HEK293 (cell line): ENCODE data around the gene TMEM271.

Source experiments
- CTCF ChIA-PET: fragments of 350-600 bp; formaldehyde crosslinking; extraction: SDS; loops from one replicate; lab custom pipeline; 2021; ENCODE audit warnings: antibody characterized with exemption; lab: Yijun Ruan, JAX
- POLR2A ChIA-PET: fragments of 300-600 bp; formaldehyde crosslinking; extraction: SDS; loops from one replicate; lab custom pipeline; 2020; ENCODE audit warnings: antibody characterized with exemption, inconsistent platforms; lab: Yijun Ruan, JAX
- H3K27ac ChIP-seq: fragments of 200-500 bp; sonication (Bioruptor generic); 2 replicates; pipeline ENCODE4 v1.5.1; 2014; ENCODE audit warnings: low read depth, low read length, control low read depth, inconsistent platforms; ENCODE audit errors: extremely low read depth
- H3K36me3 ChIP-seq, 2 experiments: fragments of 200-500 bp in 1 of 2; sonication (Bioruptor generic) in 1 of 2; 1 replicate in 1 of 2; 2 replicates in 1 of 2; pipeline ENCODE4 v1.5.1; 2014 to 2017; ENCODE audit warnings: inconsistent platforms in 2 of 2, low read length in 2 of 2; ENCODE audit not compliant: control insufficient read depth in 2 of 2, insufficient read depth in 1 of 2
- H3K4me1 ChIP-seq: fragments of 200-500 bp; sonication (Bioruptor generic); 2 replicates; pipeline ENCODE4 v1.5.1; 2014; ENCODE audit warnings: mild to moderate bottlenecking, low read length, inconsistent platforms; ENCODE audit not compliant: control insufficient read depth, insufficient read depth
- H3K4me3 ChIP-seq: 2 replicates; pipeline ENCODE4 v1.5.1; 2011; ENCODE audit warnings: low read depth, mild to moderate bottlenecking, control low read depth, low read length, moderate library complexity
- H3K9me3 ChIP-seq: fragments of 200-500 bp; sonication (Bioruptor generic); 2 replicates; pipeline ENCODE4 v1.5.1; 2014; ENCODE audit warnings: low read depth, low read length, inconsistent platforms; ENCODE audit not compliant: control insufficient read depth, insufficient read depth
- GLI4 ChIP-seq: fragments of 450-650 bp; formaldehyde crosslinking; IDR thresholded peaks from 2 replicates; pipeline ENCODE4 v1.5.1; 2016; ENCODE audit warnings: missing biosample characterization, missing genetic modification characterization
- GLIS2 ChIP-seq: fragments of 450-650 bp; formaldehyde crosslinking; IDR thresholded peaks from 2 replicates; pipeline ENCODE4 v1.5.1; 2016; ENCODE audit warnings: missing biosample characterization, missing genetic modification characterization
- PRDM1 ChIP-seq: fragments of 450-650 bp; formaldehyde crosslinking; IDR thresholded peaks from 2 replicates; pipeline ENCODE4; 2016; ENCODE audit warnings: missing biosample characterization, missing genetic modification characterization
- ZNF112 ChIP-seq: fragments of 450-650 bp; formaldehyde crosslinking; IDR thresholded peaks from 2 replicates; pipeline ENCODE4 v1.5.0; 2017; ENCODE audit warnings: missing biosample characterization, missing genetic modification characterization
- ZNF157 ChIP-seq: fragments of 450-650 bp; formaldehyde crosslinking; IDR thresholded peaks from 2 replicates; pipeline ENCODE4 v1.5.1; 2016; ENCODE audit warnings: missing biosample characterization, missing genetic modification characterization
- ZNF174 ChIP-seq: fragments of 450-650 bp; formaldehyde crosslinking; IDR thresholded peaks from 2 replicates; pipeline ENCODE4 v1.5.0; 2017; ENCODE audit warnings: missing biosample characterization, mild to moderate bottlenecking, missing genetic modification characterization
- ZNF211 ChIP-seq: fragments of 450-650 bp; formaldehyde crosslinking; IDR thresholded peaks from 2 replicates; pipeline ENCODE4 v1.5.1; 2016; ENCODE audit warnings: low read depth, missing biosample characterization, missing genetic modification characterization
- ZNF214 ChIP-seq: fragments of 450-650 bp; formaldehyde crosslinking; IDR thresholded peaks from 2 replicates; pipeline ENCODE4 v1.5.1; 2017; ENCODE audit warnings: missing biosample characterization, mild to moderate bottlenecking, missing genetic modification characterization, borderline replicate concordance
- ZNF311 ChIP-seq: fragments of 450-650 bp; formaldehyde crosslinking; IDR thresholded peaks from 2 replicates; pipeline ENCODE4 v1.5.1; 2017; ENCODE audit warnings: missing biosample characterization, missing genetic modification characterization, borderline replicate concordance
- ZNF354C ChIP-seq: fragments of 450-650 bp; formaldehyde crosslinking; IDR thresholded peaks from 2 replicates; pipeline ENCODE4 v1.5.1; 2016; ENCODE audit warnings: missing biosample characterization, missing genetic modification characterization, low read depth, borderline replicate concordance
- ZNF404 ChIP-seq: fragments of 450-650 bp; formaldehyde crosslinking; IDR thresholded peaks from 2 replicates; pipeline ENCODE4 v1.5.1; 2017; ENCODE audit warnings: missing biosample characterization, missing genetic modification characterization
- ZNF426 ChIP-seq: fragments of 450-650 bp; formaldehyde crosslinking; IDR thresholded peaks from 2 replicates; pipeline ENCODE4 v1.5.1; 2017; ENCODE audit warnings: missing biosample characterization, missing genetic modification characterization, mild to moderate bottlenecking, inconsistent platforms, moderate library complexity
- ZNF513 ChIP-seq: fragments of 450-650 bp; IDR thresholded peaks from 2 replicates; pipeline ENCODE4 v1.5.1; 2018; ENCODE audit warnings: missing biosample characterization, missing genetic modification characterization
- ZNF558 ChIP-seq: fragments of 450-650 bp; formaldehyde crosslinking; IDR thresholded peaks from 2 replicates; pipeline ENCODE4 v1.5.1; 2016; ENCODE audit warnings: missing biosample characterization, missing genetic modification characterization
- ZNF623 ChIP-seq: fragments of 450-650 bp; formaldehyde crosslinking; IDR thresholded peaks from 2 replicates; pipeline ENCODE4 v1.5.1; 2016; ENCODE audit warnings: missing biosample characterization, missing genetic modification characterization
- ZNF629 ChIP-seq: fragments of 450-650 bp; formaldehyde crosslinking; IDR thresholded peaks from 2 replicates; pipeline ENCODE4 v1.5.1; 2017; ENCODE audit warnings: missing biosample characterization, missing genetic modification characterization
- ZNF670 ChIP-seq: fragments of 450-650 bp; formaldehyde crosslinking; IDR thresholded peaks from 2 replicates; pipeline ENCODE4 v1.5.1; 2016; ENCODE audit warnings: missing biosample characterization, missing genetic modification characterization, low read depth
- ZNF677 ChIP-seq: fragments of 450-650 bp; IDR thresholded peaks from 2 replicates; pipeline ENCODE4 v1.5.0; 2018; ENCODE audit warnings: missing biosample characterization, mild to moderate bottlenecking, missing genetic modification characterization, moderate library complexity
- ZNF777 ChIP-seq: fragments of 450-650 bp; formaldehyde crosslinking; IDR thresholded peaks from 2 replicates; pipeline ENCODE4 v1.5.1; 2017; ENCODE audit warnings: missing biosample characterization, missing genetic modification characterization, borderline replicate concordance
- TF ChIP-seq, protein P1 (sequence below): fragments of 450-650 bp; formaldehyde crosslinking; IDR thresholded peaks from 2 replicates; pipeline ENCODE4 v1.5.1; 2016; ENCODE audit warnings: missing biosample characterization, missing genetic modification characterization, borderline replicate concordance
- TF ChIP-seq, protein P2 (sequence below): fragments of 450-650 bp; formaldehyde crosslinking; IDR thresholded peaks from 2 replicates; pipeline ENCODE4; 2016; ENCODE audit warnings: missing biosample characterization, missing genetic modification characterization

Gene TMEM271

GRCh38 chr4:536351-536972 lies 39.6 kb downstream of the TMEM271 start:
- H3K27ac ChIP-seq = no peak overlapping the region
- no peaks in the 10 kb centered on the region for H3K4me1 ChIP-seq
- ChIA-PET CTCF (no interaction called here), POLR2A (no interaction called here)
- no peaks in the 10 kb centered on the region for H3K9me3 ChIP-seq
- no peak overlapping the region for H3K4me3 ChIP-seq
- peaks cover 0 to 68% of the 10 kb centered on the region in 2 experiments; a peak in 1 of 3 replicates for H3K36me3 ChIP-seq
- TF ChIP-seq ZNF670 (no peak), GLI4 (tag by site-specific recombination) (no peak), ZNF513 (tag by site-specific recombination) (no peak)

- ChIA-PET POLR2A (no interaction called here), CTCF (no interaction called here)
- TF ChIP-seq PRDM1 (no peak), ZNF157 (tag by site-specific recombination) (no peak), ZNF513 (tag by site-specific recombination) (no peak), ZNF677 (tag by site-specific recombination) (no peak)
- peaks cover 0 to 74% of the 10 kb centered on the region in 2 experiments; a peak in 1 of 3 replicates for H3K36me3 ChIP-seq
- no peaks in the 10 kb centered on the region for H3K9me3 ChIP-seq
- no peaks in the 10 kb centered on the region for H3K4me1 ChIP-seq
- no peak overlapping the region for H3K4me3 ChIP-seq
- no peak overlapping the region for H3K27ac ChIP-seq
Measured at GRCh38 chr4:535924-536281, 40.2 kb downstream of the TMEM271 start.

DNA sequence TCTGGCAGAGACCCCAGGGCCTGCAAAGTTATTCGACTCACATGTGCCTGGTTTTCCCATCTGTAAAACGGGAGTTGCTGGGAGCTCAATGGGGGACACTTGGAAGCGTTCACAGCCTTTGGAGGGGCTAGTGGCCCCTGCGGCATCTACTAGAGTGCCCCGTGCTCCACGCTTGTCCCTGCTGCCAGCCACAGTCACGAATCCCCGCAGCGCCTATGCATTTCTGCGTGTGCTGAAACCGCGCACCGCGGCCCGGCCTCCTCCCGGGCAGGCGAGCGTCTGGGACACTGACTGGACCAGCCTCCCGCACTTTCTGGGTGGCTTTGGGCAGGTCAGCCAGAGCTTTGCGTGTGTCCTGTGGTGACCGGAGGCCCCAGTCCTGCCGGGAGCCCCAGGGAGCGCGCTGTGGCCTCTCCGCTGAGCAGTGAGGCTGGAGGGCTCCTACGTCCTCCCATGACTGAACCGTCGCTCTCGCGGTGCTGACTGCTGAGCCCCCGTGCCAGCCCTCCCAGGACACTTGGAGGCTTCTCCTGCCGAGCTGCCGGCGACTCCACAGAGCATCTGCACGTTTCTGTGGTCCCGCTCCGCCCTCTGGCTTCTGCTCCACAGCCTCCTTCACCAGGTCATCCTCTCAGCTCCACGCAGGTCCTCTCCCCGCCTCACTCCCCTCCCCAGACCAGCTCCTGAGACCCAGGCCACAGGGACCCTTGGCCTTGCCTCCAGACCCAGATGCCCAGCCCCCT lies 40.7 kb downstream of the TMEM271 start:
- no peak overlapping the region for H3K27ac ChIP-seq
- no peaks in the 10 kb centered on the region for H3K9me3 ChIP-seq
- no peaks in the 10 kb centered on the region for H3K4me1 ChIP-seq
- ChIA-PET POLR2A (no interaction called here), CTCF (no interaction called here)
- H3K36me3 ChIP-seq = peaks cover 0 to 79% of the 10 kb centered on the region in 2 experiments; a peak in 1 of 3 replicates
- no peak overlapping the region for H3K4me3 ChIP-seq
- TF ChIP-seq GLIS2 (tag by site-specific recombination) (no peak), ZNF629 (no peak), ZNF311 (tag by site-specific recombination) (no peak), ZNF426 (tag by site-specific recombination) (no peak), ZNF513 (tag by site-specific recombination) (no peak), ZNF354C (tag by site-specific recombination) (no peak), ZNF777 (tag by site-specific recombination) (no peak), ZNF211 (tag by site-specific recombination) (no peak), ZNF558 (tag by site-specific recombination) (no peak), ZNF214 (tag by site-specific recombination) (no peak), ZNF174 (tag by site-specific recombination) (no peak), ZNF623 (tag by site-specific recombination) (no peak), ZNF112 (tag by site-specific recombination) (no peak), ZNF404 (tag by site-specific recombination) (no peak)
- TF ChIP-seq, protein P1, sequence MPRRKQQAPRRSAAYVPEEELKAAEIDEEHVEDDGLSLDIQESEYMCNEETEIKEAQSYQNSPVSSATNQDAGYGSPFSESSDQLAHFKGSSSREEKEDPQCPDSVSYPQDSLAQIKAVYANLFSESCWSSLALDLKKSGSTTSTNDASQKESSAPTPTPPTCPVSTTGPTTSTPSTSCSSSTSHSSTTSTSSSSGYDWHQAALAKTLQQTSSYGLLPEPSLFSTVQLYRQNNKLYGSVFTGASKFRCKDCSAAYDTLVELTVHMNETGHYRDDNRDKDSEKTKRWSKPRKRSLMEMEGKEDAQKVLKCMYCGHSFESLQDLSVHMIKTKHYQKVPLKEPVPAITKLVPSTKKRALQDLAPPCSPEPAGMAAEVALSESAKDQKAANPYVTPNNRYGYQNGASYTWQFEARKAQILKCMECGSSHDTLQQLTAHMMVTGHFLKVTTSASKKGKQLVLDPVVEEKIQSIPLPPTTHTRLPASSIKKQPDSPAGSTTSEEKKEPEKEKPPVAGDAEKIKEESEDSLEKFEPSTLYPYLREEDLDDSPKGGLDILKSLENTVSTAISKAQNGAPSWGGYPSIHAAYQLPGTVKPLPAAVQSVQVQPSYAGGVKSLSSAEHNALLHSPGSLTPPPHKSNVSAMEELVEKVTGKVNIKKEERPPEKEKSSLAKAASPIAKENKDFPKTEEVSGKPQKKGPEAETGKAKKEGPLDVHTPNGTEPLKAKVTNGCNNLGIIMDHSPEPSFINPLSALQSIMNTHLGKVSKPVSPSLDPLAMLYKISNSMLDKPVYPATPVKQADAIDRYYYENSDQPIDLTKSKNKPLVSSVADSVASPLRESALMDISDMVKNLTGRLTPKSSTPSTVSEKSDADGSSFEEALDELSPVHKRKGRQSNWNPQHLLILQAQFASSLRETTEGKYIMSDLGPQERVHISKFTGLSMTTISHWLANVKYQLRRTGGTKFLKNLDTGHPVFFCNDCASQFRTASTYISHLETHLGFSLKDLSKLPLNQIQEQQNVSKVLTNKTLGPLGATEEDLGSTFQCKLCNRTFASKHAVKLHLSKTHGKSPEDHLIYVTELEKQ (tag by site-specific recombination) = no peak
- TF ChIP-seq, protein P2, sequence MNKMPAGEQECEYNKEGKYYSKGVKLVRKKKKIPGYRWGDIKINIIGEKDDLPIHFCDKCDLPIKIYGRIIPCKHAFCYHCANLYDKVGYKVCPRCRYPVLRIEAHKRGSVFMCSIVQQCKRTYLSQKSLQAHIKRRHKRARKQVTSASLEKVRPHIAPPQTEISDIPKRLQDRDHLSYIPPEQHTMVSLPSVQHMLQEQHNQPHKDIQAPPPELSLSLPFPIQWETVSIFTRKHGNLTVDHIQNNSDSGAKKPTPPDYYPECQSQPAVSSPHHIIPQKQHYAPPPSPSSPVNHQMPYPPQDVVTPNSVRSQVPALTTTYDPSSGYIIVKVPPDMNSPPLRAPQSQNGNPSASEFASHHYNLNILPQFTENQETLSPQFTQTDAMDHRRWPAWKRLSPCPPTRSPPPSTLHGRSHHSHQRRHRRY (tag by site-specific recombination) = no peak
